CD4-positive, CD25-positive, alpha-beta regulatory T cell (primary cell): ENCODE data around the gene ITPKA. TPM values are rescaled to one million over a fixed set of nuclear protein-coding genes. Genes with fewer than 3 reads are reported as not detected.

Source experiments
- ATAC-seq, 2 donors: fragments of 150-1000 bp; cut with Tn5 transposase; one replicate each; pipeline ENCODE4 v1.10.0; 2021; ENCODE audit warnings: low read depth in 2 of 2, moderate number of reproducible peaks in 2 of 2, moderate library complexity in 1 of 2
- DNase-seq, 3 donors: peaks; one replicate each; pipeline versions ENCODE4 v3.0.0 to v3.0.0-alpha.2; 2012 to 2022; ENCODE audit warnings: mixed read lengths in 1 of 3
- H3K27ac ChIP-seq: one replicate; pipeline ENCODE4 v1.7.0; 2013; ENCODE audit warnings: mild to moderate bottlenecking, low read length; ENCODE audit not compliant: insufficient read depth, poor library complexity, severe bottlenecking
- H3K27me3 ChIP-seq: one replicate; pipeline ENCODE4 v1.7.0; 2013; ENCODE audit warnings: low read length; ENCODE audit not compliant: control insufficient read depth, insufficient read depth
- H3K36me3 ChIP-seq: one replicate; pipeline ENCODE4 v1.7.0; 2013; ENCODE audit warnings: mild to moderate bottlenecking, low read length, moderate library complexity; ENCODE audit not compliant: control insufficient read depth, insufficient read depth
- H3K4me1 ChIP-seq: 2 replicates; pipeline ENCODE4 v1.7.0; 2013; ENCODE audit warnings: mild to moderate bottlenecking, low read length; ENCODE audit not compliant: insufficient read depth, control insufficient read depth, poor library complexity, severe bottlenecking
- H3K4me3 ChIP-seq: one replicate; pipeline ENCODE4 v1.7.0; 2013; ENCODE audit warnings: low read depth, mild to moderate bottlenecking, low read length, moderate library complexity
- H3K9me3 ChIP-seq, 2 experiments: 1 replicate in 1 of 2; 2 replicates in 1 of 2; pipeline ENCODE4 v1.7.0; 2013; ENCODE audit warnings: low read length in 2 of 2, mild to moderate bottlenecking in 1 of 2, moderate library complexity in 1 of 2; ENCODE audit not compliant: control insufficient read depth in 2 of 2
- H3K27ac Mint-ChIP-seq, 3 donors: one replicate each; pipeline ENCODE4 v1.8.0; 2020 to 2022; ENCODE audit warnings: mild to moderate bottlenecking in 3 of 3, mixed read lengths in 3 of 3, moderate library complexity in 2 of 3
- H3K27me3 Mint-ChIP-seq: one replicate; pipeline ENCODE4 v1.8.0; 2022; ENCODE audit warnings: mild to moderate bottlenecking, mixed read lengths
- H3K36me3 Mint-ChIP-seq: one replicate; pipeline ENCODE4 v1.8.0; 2020; ENCODE audit warnings: mixed read lengths
- H3K4me1 Mint-ChIP-seq, 4 donors: one replicate each; pipeline ENCODE4 v1.8.0; 2020 to 2022; ENCODE audit warnings: mixed read lengths in 4 of 4, mild to moderate bottlenecking in 1 of 4
- H3K4me3 Mint-ChIP-seq, 4 donors: one replicate each; pipeline ENCODE4 v1.8.0; 2020 to 2022; ENCODE audit warnings: mild to moderate bottlenecking in 4 of 4, mixed read lengths in 4 of 4, moderate library complexity in 3 of 4
- H3K9me3 Mint-ChIP-seq, 7 donors: one replicate each; pipeline ENCODE4 v1.8.0; 2020 to 2022; ENCODE audit warnings: mixed read lengths in 7 of 7, mild to moderate bottlenecking in 3 of 7, moderate library complexity in 2 of 7
- polyA plus RNA-seq, 4 donors: library from polyadenylated mRNA; unstranded; fragments of 300-500 nt; fragmentation: Illumina TruSeq; gene quantifications; one replicate each; pipeline ENCODE4 v1.2.3, GENCODE V29; 2021
- total RNA-seq: library from RNA; stranded (reverse); gene quantifications from one replicate; pipeline ENCODE4 v1.2.3, GENCODE V29; 2022

The ITPKA gene
- total and polyA plus RNA-seq, 5 donors from 2014 or later: not detected

GRCh38 chr15:41512940-41513505 is 19.3 kb downstream of the ITPKA start:
- H3K4me3 ChIP-seq: peak overlapping the region; percentile 26
- peak overlapping the region in 1 of 3 donors; percentile 63 for H3K27ac Mint-ChIP-seq
- H3K9me3 Mint-ChIP-seq: no peaks in the 10 kb centered on the region
- H3K4me3 Mint-ChIP-seq: peak overlapping the region; percentile 71 to 94 (median 78)
- peaks cover 37% of the 10 kb centered on the region for H3K27me3 Mint-ChIP-seq
- peaks cover 5% of the 10 kb centered on the region for H3K27me3 ChIP-seq
- H3K27ac ChIP-seq: no peak overlapping the region
- H3K4me1 ChIP-seq: peaks cover 31% of the 10 kb centered on the region
- H3K36me3 Mint-ChIP-seq: peaks cover 16% of the 10 kb centered on the region
- DNase-seq (peak; percentile 19 to 54 (median 21)), ATAC-seq (peak; percentile 35 to 37)
- peaks cover 0 to 33% (median 10%) of the 10 kb centered on the region in 4 donors for H3K4me1 Mint-ChIP-seq
- H3K9me3 ChIP-seq: no peaks in the 10 kb centered on the region
- no peaks in the 10 kb centered on the region for H3K36me3 ChIP-seq

GRCh38 chr15:41513506-41514227 is 20.0 kb downstream of the ITPKA start, which contains the start of gene LTK:
Gene LTK (minus strand): TSS chr15:41513827. CDS start chr15:41513709, 118 bp downstream.
- Mint-ChIP-seq H3K9me3 (no peaks in the 10 kb centered on the region), H3K27me3 (peaks cover 35% of the 10 kb centered on the region), H3K4me1 (peaks cover 0 to 33% (median 10%) of the 10 kb centered on the region in 4 donors), H3K27ac (peak within 1 kb of the TSS in 2 of 3 donors; percentile 63 to 82), H3K36me3 (peaks cover 18% of the 10 kb centered on the region), H3K4me3 (peak within 1 kb of the TSS; percentile 71 to 94 (median 78))
- Histone ChIP-seq H3K4me1 (peaks cover 31% of the 10 kb centered on the region), H3K4me3 (peak within 1 kb of the TSS; percentile 26), H3K9me3 (no peaks in the 10 kb centered on the region), H3K27ac (no peak within 1 kb of the TSS), H3K27me3 (peaks cover 5% of the 10 kb centered on the region), H3K36me3 (no peaks in the 10 kb centered on the region)
- ATAC-seq (no peak), DNase-seq (peak in 1 of 3 donors; percentile 45)

- H3K36me3 Mint-ChIP-seq: peaks cover 32% of the 10 kb centered on the region
- peaks cover 0 to 21% (median 7%) of the 10 kb centered on the region in 4 donors for H3K4me1 Mint-ChIP-seq
- no peaks in the 10 kb centered on the region for H3K9me3 Mint-ChIP-seq
- Histone ChIP-seq H3K36me3 (no peaks in the 10 kb centered on the region), H3K4me3 (no peak overlapping the region), H3K27me3 (no peaks in the 10 kb centered on the region), H3K4me1 (peaks cover 13% of the 10 kb centered on the region), H3K9me3 (no peaks in the 10 kb centered on the region), H3K27ac (no peak overlapping the region)
- H3K27ac Mint-ChIP-seq: no peak overlapping the region
- ATAC-seq (no peak), DNase-seq (no peak)
- H3K4me3 Mint-ChIP-seq: no peak overlapping the region
- H3K27me3 Mint-ChIP-seq: peaks cover 11% of the 10 kb centered on the region
These were observed 24.3 kb downstream of the ITPKA start for GRCh38 chr15:41517895-41518449.

GRCh38 chr15:41520636-41521035 is 27.0 kb downstream of the ITPKA start:
- H3K4me1 ChIP-seq: no peaks in the 10 kb centered on the region
- Mint-ChIP-seq H3K27me3 (no peaks in the 10 kb centered on the region), H3K4me1 (peaks cover 0 to 5% (median 0%) of the 10 kb centered on the region in 4 donors), H3K27ac (peak overlapping the region in 1 of 3 donors; percentile 26), H3K4me3 (no peak overlapping the region), H3K36me3 (peaks cover 32% of the 10 kb centered on the region), H3K9me3 (no peaks in the 10 kb centered on the region)
- H3K27me3 ChIP-seq: no peaks in the 10 kb centered on the region
- no peak overlapping the region for H3K4me3 ChIP-seq
- peaks cover 4% of the 10 kb centered on the region for H3K36me3 ChIP-seq
- H3K27ac ChIP-seq: no peak overlapping the region
- no peaks in the 10 kb centered on the region for H3K9me3 ChIP-seq
- ATAC-seq (no peak), DNase-seq (no peak)

- Histone ChIP-seq H3K27me3 (no peaks in the 10 kb centered on the region), H3K4me1 (no peaks in the 10 kb centered on the region), H3K36me3 (peaks cover 10% of the 10 kb centered on the region), H3K4me3 (no peak overlapping the region), H3K27ac (no peak overlapping the region), H3K9me3 (no peaks in the 10 kb centered on the region)
- peaks cover 0 to 5% (median 0%) of the 10 kb centered on the region in 4 donors for H3K4me1 Mint-ChIP-seq
- H3K9me3 Mint-ChIP-seq: no peaks in the 10 kb centered on the region
- peaks cover 34% of the 10 kb centered on the region for H3K36me3 Mint-ChIP-seq
- no peak for ATAC-seq
- H3K27me3 Mint-ChIP-seq: no peaks in the 10 kb centered on the region
- H3K27ac Mint-ChIP-seq: peak overlapping the region in 2 of 3 donors; percentile 54 to 88
- H3K4me3 Mint-ChIP-seq: no peak overlapping the region
- DNase-seq: no peak
These were observed 27.9 kb downstream of the ITPKA start for GRCh38 chr15:41521614-41522013.

- Histone ChIP-seq H3K27ac (no peak overlapping the region), H3K27me3 (no peaks in the 10 kb centered on the region), H3K4me1 (no peaks in the 10 kb centered on the region), H3K4me3 (no peak overlapping the region), H3K36me3 (peaks cover 24% of the 10 kb centered on the region), H3K9me3 (no peaks in the 10 kb centered on the region)
- ATAC-seq (no peak), DNase-seq (no peak)
- Mint-ChIP-seq H3K4me1 (peaks cover 0 to 3% (median 0%) of the 10 kb centered on the region in 4 donors), H3K4me3 (no peak overlapping the region), H3K36me3 (peaks cover 31% of the 10 kb centered on the region), H3K27ac (no peak overlapping the region), H3K9me3 (no peaks in the 10 kb centered on the region), H3K27me3 (no peaks in the 10 kb centered on the region)
These were observed 29.4 kb downstream of the ITPKA start for GRCh38 chr15:41523097-41523496.

GRCh38 chr15:41530363-41530956 is 36.8 kb downstream of the ITPKA start:
- no peak overlapping the region for H3K4me3 Mint-ChIP-seq
- no peaks in the 10 kb centered on the region for H3K27me3 Mint-ChIP-seq
- peaks cover 68% of the 10 kb centered on the region for H3K36me3 ChIP-seq
- H3K4me1 Mint-ChIP-seq: no peaks in the 10 kb centered on the region
- peaks cover 38% of the 10 kb centered on the region for H3K36me3 Mint-ChIP-seq
- H3K4me1 ChIP-seq: no peaks in the 10 kb centered on the region
- H3K27ac ChIP-seq: no peak overlapping the region
- no peaks in the 10 kb centered on the region for H3K27me3 ChIP-seq
- H3K9me3 Mint-ChIP-seq: no peaks in the 10 kb centered on the region
- H3K27ac Mint-ChIP-seq: peak overlapping the region; percentile 16 to 87 (median 67)
- no peak overlapping the region for H3K4me3 ChIP-seq
- ATAC-seq (no peak), DNase-seq (no peak)
- H3K9me3 ChIP-seq: no peaks in the 10 kb centered on the region
